Daoy (cell line): ENCODE data around the gene RETREG1. TPM values are rescaled to one million over a fixed set of nuclear protein-coding genes. Genes with fewer than 3 reads are reported as not detected.
"Not testable (repeated sequence)": the region's sequence is repeated elsewhere in the genome, so short reads cannot be mapped to it uniquely, and the experiment has no call there.

Source experiments
- DNase-seq: peaks from one replicate; pipeline ENCODE4 v3.0.0-alpha.2; 2015; ENCODE audit warnings: low read depth
- total RNA-seq: library from RNA; depleted of rRNA; stranded (reverse); fragments of >200 nt; shearing (Covaris generic); gene quantifications from 2 replicates; pipeline ENCODE4 v1.2.3, GENCODE V29; 2014; rRNA removed

RETREG1 gene
- total RNA-seq, 1 experiment from 2014 or later, result 1.9 TPM

DNA sequence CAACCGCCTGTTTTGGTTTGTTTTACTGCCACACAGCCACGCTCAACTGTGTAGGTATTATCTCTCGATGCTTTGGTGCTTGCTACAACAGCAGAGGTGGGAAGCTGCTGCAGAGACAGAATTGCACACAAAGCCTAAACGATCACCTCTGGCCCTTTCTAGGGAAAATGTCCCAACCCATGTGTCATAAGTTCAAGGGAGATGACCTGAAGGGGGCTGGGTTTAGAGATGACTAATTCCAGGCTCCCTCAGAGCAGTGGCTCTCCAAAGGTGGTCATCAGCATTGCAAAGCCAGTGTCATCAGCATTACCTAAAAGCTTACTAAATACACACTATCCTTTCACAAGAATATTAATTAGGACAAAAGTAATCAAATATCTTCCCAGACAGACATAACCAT, 162.1 kb downstream of the RETREG1 start:
- DNase-seq, result no peak

DNA sequence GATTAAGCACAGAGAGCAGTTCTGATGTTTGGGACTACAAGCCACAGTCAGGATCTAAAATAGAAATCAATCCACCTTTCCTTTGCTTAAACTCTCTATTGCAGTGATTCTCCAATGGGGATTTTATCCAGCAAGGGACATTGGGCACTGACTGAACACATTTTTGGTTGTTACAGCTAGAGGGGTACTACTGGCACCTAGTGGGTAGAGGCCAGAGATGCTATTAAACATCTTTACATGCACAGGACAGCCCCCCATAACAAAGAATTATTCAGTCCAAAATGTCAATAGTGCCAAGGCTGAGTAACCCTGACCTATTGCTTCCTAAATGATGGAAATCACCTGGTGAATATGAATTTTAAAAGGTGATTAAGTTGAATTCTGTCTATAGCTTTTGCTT, 163.2 kb downstream of the RETREG1 start:
- DNase-seq, result no peak

DNA sequence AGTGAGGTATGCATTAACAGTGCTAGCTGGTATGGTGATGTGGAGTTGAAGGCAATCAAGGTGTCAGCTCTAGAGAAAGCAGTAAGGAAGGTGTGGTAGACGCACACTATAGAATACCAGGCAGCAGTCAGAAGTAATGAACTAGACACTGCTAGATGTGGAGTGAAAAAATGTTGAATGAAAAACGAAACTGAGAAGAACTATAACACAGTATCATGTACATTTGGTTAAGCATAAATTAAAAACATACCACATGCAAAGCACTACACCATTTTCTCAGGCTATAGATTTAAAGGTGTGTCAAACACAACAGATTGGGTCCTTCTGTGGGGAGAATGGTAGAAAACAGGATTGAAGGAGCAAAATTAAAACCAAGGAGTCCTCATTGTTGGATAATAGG, 166.6 kb downstream of the RETREG1 start:
- DNase-seq, result no peak

DNA sequence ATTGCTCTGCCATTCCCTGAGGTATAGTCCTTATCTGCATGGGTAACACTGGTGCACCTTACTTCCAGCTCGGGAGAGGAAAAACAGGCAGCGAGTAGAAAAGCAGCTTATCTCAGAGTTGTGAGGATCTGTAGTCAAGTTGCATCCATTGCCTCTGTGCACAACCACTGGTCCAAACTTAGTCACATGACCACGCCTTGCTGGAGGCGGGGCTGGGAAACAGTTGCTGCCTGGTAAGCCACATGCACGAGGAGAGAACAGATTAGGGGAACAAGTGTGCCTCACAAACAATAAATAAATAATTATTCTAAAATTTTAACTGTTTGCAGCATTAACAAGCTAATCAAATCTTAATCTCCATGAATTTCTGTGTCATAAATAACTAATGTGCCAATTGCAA, 169.8 kb downstream of the RETREG1 start:
- no peak for DNase-seq

DNA sequence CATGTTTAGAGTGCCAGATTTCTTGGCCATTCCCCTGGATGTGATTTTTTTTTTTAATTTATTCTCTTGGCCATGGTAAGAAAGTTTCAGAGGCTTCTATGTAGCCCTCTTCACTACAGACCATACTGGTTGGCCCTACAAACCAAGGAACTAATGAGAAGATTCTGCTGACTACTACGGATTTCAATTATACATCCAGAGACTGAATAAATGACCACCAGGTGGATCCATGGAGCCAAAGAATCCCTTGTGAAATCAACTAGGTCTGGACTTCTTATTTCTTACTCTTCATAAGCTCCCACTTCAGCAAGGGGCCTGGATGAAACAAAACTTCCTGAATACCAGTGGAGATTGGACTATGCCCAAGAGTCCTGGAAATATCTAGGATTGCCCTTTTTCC, 178.8 kb downstream of the RETREG1 start:
- DNase-seq, result no peak

DNA sequence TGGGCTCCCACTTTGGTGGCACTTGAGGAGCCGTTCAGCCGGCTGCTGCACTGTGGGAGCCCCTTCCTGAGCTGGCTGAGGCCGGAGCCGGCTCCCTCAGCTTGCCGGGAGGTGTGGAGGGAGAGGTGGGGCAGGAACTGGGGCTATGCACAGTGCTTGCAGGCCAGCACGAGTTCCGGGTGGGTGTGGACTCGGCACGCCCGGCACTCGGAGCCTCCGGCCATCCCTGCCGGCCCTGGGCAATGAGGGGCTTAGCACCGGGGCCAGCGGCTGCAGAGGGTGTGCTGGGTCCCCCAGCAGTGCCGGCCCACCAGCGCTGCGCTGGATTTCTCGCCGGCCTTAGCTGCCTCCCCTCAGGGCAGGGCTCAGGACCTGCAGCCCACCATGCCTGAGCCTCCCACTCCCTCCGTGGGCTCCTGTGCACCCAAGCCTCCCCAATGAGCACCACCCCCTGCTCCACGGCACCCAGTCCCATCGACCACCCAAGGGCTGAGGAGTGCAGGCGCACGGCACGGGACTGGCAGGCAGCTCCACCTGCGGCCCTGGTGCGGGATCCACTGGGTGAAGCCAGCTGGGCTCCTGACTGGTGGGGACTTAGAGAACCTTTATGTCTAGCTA, 180.6 kb downstream of the RETREG1 start:
- DNase-seq, result not testable (repeated sequence)

DNA sequence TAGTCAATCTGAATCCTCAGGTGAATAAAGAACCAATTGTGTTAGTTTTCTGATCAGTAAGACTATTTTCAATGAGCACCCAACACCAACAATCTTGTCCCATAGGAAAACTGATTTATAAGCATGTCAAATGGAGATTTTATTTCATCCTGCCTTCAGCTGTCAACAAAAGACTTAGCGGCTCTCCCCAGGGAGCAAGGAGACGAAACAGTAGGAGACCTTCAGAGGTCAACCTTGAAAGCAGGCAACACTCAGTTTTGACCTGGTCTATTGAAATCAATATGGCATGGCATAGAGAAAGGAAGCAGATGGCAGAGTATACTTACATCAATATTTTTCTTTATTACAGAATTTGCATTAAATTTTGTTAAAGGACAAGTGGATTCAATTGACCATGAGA, 185.3 kb downstream of the RETREG1 start:
- DNase-seq, result no peak

DNA sequence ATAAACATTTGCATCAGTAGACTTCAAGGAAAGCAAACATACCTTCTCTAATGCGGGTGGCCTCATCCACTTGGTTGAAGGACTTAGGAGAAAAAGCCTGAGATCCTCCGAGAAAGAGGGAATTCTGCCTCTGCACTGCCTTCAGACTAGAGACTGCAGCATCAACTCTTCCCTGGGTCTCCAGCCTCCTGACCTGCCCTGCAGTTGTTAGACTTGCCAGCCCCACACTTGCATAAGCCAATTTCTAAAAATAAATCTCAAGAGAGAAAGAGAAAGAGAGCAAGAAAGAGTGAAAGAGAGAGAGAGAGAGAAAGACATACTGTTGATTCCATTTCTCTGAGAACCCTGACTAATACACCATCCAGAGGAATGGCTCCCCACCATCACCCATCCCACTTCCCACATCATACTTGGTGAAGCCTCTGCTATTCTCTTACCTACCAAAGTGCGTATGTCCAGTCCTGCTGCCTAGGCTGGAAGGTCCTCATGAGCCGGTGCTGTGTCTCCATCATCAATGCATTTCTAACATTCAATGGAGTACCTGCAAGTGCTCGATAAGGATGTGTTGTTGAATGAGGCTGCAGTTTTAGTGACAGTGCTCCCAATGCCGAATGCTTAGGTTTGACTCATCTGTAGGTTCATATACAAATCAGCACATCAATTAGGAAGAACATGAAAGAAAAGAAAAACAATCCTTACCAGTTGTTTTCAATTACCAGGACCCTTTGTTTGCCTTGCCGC, 186.3 kb downstream of the RETREG1 start:
- DNase-seq, result no peak

DNA sequence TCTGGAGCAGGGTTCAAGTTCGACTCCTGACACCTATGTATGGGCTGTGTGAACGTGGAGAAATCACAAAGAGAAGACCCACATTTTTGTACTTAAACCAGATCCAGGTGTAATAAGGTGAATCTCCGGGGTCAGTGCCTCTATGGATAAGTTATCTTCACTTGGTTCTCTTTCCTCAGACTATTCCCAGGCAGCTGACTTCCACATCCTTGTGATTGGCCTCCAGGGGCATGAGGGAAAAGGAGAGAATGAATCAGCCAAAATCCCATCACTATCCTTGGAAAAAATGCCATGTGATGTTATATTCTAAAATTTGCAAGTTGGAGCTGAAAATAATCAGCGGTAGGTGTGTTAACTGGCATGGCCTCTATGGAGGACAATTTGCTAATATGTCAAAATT, 188.4 kb downstream of the RETREG1 start:
- DNase-seq, result no peak

DNA sequence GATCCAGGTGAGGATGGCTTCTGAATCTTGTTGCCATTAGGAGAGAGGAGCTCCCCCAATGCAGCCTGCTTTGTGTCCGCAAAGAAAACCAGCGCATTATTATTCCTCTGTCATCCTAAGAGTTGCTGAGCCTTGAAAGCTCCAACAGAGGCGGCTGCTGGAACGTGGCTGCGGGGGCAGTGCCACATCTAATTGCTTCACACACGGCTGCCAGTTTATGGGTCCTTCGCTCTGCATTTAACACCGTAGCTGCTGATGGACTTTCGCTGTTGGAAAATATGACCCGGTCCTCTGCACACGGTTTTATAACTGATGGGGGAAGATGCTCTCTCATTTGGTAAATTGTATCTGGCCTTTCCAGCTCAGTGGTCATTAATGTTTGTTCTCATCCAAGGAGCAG, 189.2 kb downstream of the RETREG1 start:
- no peak for DNase-seq

Other genes with a start within 250 kb of the RETREG1 start
- gene ZNF622, start 151.2 kb downstream of the RETREG1 start, total RNA-seq, result 72.1 and 74.4 TPM in 2 replicates